ENCODE results near the gene PCNX2.
A peak's percentile ranks its signal among the peaks of the same experiment; 100 is the strongest.

PCNX2 gene

DNA sequence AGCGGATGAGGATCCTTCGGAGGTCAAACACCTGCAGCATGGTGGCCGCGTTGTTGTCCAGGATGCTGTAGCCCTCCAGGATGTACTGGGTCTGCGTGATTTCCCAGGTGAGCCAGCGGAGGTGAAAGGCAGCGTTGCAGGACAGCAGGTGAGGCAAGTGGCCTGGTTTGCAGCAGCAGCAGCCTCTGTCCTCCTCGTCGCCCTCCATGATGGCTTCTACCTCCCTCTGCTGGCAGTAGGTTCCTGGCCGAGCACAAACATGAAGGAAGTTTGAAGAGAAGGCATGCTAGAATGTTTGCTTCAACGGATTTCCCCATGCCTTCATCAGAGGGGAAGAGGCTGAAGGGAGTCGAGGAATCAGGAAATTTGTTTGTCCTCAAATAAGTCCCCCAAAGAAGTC, 270.4 kb downstream of the PCNX2 start:
- H3K27me3 ChIP-seq: no peaks in the 10 kb centered on the region
- no peaks in the 10 kb centered on the region for H3K4me1 ChIP-seq
- DNase-seq: peak; percentile 71
- no peaks in the 10 kb centered on the region for H3K36me3 ChIP-seq
- no peak overlapping the region for H3K4me3 ChIP-seq (ENCODE audit: low read depth, low read length)
- no peaks in the 10 kb centered on the region for H3K9me3 ChIP-seq
- TF ChIP-seq, protein P1, sequence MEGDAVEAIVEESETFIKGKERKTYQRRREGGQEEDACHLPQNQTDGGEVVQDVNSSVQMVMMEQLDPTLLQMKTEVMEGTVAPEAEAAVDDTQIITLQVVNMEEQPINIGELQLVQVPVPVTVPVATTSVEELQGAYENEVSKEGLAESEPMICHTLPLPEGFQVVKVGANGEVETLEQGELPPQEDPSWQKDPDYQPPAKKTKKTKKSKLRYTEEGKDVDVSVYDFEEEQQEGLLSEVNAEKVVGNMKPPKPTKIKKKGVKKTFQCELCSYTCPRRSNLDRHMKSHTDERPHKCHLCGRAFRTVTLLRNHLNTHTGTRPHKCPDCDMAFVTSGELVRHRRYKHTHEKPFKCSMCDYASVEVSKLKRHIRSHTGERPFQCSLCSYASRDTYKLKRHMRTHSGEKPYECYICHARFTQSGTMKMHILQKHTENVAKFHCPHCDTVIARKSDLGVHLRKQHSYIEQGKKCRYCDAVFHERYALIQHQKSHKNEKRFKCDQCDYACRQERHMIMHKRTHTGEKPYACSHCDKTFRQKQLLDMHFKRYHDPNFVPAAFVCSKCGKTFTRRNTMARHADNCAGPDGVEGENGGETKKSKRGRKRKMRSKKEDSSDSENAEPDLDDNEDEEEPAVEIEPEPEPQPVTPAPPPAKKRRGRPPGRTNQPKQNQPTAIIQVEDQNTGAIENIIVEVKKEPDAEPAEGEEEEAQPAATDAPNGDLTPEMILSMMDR (IDR thresholded peaks at IDR 0.05; ENCODE audit: low read depth, low read length): peak; percentile 85

DNA sequence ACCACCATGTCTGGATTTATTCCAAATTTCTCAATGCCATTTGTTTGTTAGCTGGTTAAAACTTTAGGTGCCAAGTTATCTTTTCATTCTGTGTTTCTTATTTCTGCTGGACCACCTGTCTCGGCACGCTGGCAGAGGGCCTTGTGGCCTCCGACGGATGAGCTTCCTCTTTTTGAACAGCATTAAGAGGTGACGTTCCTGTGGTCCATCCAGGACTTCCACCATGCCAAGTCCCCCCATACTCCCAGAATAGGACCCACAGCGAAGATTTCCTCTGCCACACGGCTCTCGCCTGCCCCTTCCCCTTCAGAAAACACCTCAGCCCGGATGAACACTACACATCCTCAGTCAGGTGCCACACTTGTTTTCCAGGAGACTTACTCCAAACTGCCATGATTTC, 271.3 kb downstream of the PCNX2 start:
- no peaks in the 10 kb centered on the region for H3K4me1 ChIP-seq
- TF ChIP-seq, protein P1 (IDR thresholded peaks at IDR 0.05; ENCODE audit: low read depth, low read length): no peak

DNA sequence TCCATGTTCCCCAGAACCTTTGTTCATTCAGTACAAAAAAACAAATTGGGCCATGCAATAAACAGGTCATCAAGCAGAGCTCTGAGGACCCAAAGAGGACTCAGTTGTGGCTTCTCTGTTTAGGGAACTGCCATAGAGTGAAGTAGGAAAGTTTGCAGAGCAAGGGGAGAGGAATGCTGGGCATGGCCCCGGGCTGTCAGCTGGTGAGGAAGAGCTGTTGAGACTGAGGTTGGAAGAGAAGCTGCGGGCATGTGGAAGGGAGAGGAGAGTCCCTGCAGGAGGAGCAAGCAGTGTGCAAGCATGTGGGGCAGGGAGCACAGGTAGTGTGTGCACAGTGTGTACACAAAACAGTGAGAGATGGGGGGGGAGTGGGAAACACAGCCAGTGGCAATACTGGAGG, 273.3 kb downstream of the PCNX2 start:
- no peak overlapping the region for H3K4me3 ChIP-seq (ENCODE audit: low read depth, low read length)
- H3K36me3 ChIP-seq: no peaks in the 10 kb centered on the region
- no peak for DNase-seq
- H3K27me3 ChIP-seq: no peaks in the 10 kb centered on the region
- H3K4me1 ChIP-seq: no peaks in the 10 kb centered on the region
- TF ChIP-seq, protein P1 (IDR thresholded peaks at IDR 0.05; ENCODE audit: low read depth, low read length): no peak
- H3K9me3 ChIP-seq: no peaks in the 10 kb centered on the region

More for the DNA sequence above, 271.3 kb downstream of the PCNX2 start:
- Histone ChIP-seq H3K36me3 (no peaks in the 10 kb centered on the region), H3K9me3 (no peaks in the 10 kb centered on the region), H3K4me3 (ENCODE audit: low read depth, low read length) (no peak overlapping the region), H3K27me3 (no peaks in the 10 kb centered on the region)
- DNase-seq: no peak

- H3K4me1 ChIP-seq: no peaks in the 10 kb centered on the region
- H3K9me3 ChIP-seq: no peaks in the 10 kb centered on the region
- no peak for DNase-seq
- no peaks in the 10 kb centered on the region for H3K36me3 ChIP-seq
- H3K4me3 ChIP-seq (ENCODE audit: low read depth, low read length): no peak overlapping the region
- TF ChIP-seq, protein P1 (IDR thresholded peaks at IDR 0.05; ENCODE audit: low read depth, low read length): no peak
- no peaks in the 10 kb centered on the region for H3K27me3 ChIP-seq
Observed at GRCh38 chr1:233020426-233020825, 275.1 kb downstream of the PCNX2 start.

GRCh38 chr1:233019778-233020325, 275.7 kb downstream of the PCNX2 start:
- Histone ChIP-seq H3K36me3 (no peaks in the 10 kb centered on the region), H3K4me3 (ENCODE audit: low read depth, low read length) (no peak overlapping the region), H3K4me1 (no peaks in the 10 kb centered on the region), H3K27me3 (no peaks in the 10 kb centered on the region), H3K9me3 (no peaks in the 10 kb centered on the region)
- no peak for DNase-seq
- TF ChIP-seq, protein P1 (IDR thresholded peaks at IDR 0.05; ENCODE audit: low read depth, low read length): no peak

DNA sequence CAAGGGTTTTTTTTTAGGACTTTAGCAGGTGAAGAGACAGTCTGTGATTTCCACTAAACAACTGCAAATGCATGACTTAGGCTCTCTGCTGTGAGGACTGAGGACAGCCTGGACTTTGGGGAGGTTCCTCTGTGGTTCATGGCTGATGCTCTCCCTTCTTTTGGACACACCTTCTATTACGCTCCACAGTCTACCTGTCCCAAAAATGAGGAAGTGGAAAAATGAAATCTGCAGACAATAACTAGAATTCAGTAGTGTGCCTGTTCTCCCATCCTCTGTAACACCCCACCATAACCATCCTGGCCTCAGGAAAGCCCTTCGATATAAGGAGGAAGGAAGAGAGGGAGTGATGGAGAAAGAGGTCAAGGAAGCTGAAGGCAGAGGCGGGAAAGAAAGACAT, 276.4 kb downstream of the PCNX2 start:
- no peaks in the 10 kb centered on the region for H3K4me1 ChIP-seq
- no peaks in the 10 kb centered on the region for H3K9me3 ChIP-seq
- TF ChIP-seq, protein P1 (IDR thresholded peaks at IDR 0.05; ENCODE audit: low read depth, low read length): no peak
- no peaks in the 10 kb centered on the region for H3K27me3 ChIP-seq
- H3K36me3 ChIP-seq: no peaks in the 10 kb centered on the region
- no peak for DNase-seq
- H3K4me3 ChIP-seq (ENCODE audit: low read depth, low read length): no peak overlapping the region
